HepG2 (cell line): Measurements from ENCODE around the gene DNAJB12. TPM values are rescaled to one million over a fixed set of nuclear protein-coding genes. Genes with fewer than 3 reads are reported as not detected.

Source experiments
- ATAC-seq: fragments of 200-7000 bp; cut with Tn5 transposase; 3 replicates; pipeline ENCODE4 v1.9.1; 2020; ENCODE audit warnings: mild to moderate bottlenecking, moderate library complexity
- BruUV-seq: library from RNA; stranded (reverse); fragments of 400-500 nt; replicated peaks from 2 replicates; lab custom pipeline; 2021; lab: Mats Ljungman, UMichigan
- CTCF ChIA-PET: fragments of 300-600 bp; formaldehyde crosslinking; extraction: SDS; loops from one replicate; lab custom pipeline; 2021; ENCODE audit warnings: low total read pairs, inconsistent platforms, low intra/inter-chr PET ratio; lab: Yijun Ruan, JAX
- POLR2A ChIA-PET: fragments of 350-600 bp; sonication (Branson Sonifier 250); formaldehyde crosslinking; loops from one replicate; lab custom pipeline; 2020; ENCODE audit warnings: antibody characterized with exemption, inconsistent platforms; lab: Yijun Ruan, JAX
- DNase-seq: peaks from one replicate; pipeline ENCODE4 v3.0.0-alpha.2; 2015; ENCODE audit warnings: low spot score
- FAIRE-seq: peaks from 3 replicates; lab custom pipeline; 2011; peaks lifted over from hg19 to GRCh38; lab: Jason Lieb, UNC
- H2AFZ ChIP-seq: one replicate; pipeline ENCODE4 v1.6.1; 2011; ENCODE audit warnings: low read length, inconsistent platforms
- H3K27ac ChIP-seq: fragments of 300-600 bp; 3 replicates; pipeline ENCODE4 v1.8.0; 2011; ENCODE audit warnings: mixed run types, mild to moderate bottlenecking, mixed read lengths, low read length, inconsistent platforms; ENCODE audit not compliant: insufficient read depth; ENCODE audit errors: extremely low read length
- H3K27me3 ChIP-seq, 2 experiments: fragments of 200-600 bp in 1 of 2; 2 replicates in 1 of 2; 3 replicates in 1 of 2; pipeline versions ENCODE4 v1.6.0 to v1.8.0; 2011; ENCODE audit warnings: low read length in 2 of 2, mild to moderate bottlenecking in 2 of 2, moderate library complexity in 2 of 2, inconsistent platforms in 1 of 2; ENCODE audit not compliant: insufficient read depth in 2 of 2, control insufficient read depth in 1 of 2
- H3K36me3 ChIP-seq, 2 experiments: fragments of 200-600 bp in 1 of 2; replicated peaks in 1 of 2; 2 replicates in 1 of 2; 3 replicates in 1 of 2; pipeline versions ENCODE4 v1.5.1 to v1.8.0; 2011; ENCODE audit warnings: low read length in 2 of 2, inconsistent platforms in 1 of 2; ENCODE audit not compliant: insufficient read depth in 2 of 2, control insufficient read depth in 1 of 2
- H3K4me1 ChIP-seq: 2 replicates; pipeline ENCODE4 v1.5.1; 2012; ENCODE audit warnings: low read length, inconsistent platforms; ENCODE audit not compliant: insufficient read depth
- H3K4me2 ChIP-seq: 2 replicates; pipeline ENCODE4 v1.6.0; 2011; ENCODE audit warnings: low read depth, low read length, inconsistent platforms
- H3K4me3 ChIP-seq, 3 experiments: fragments of 200-600 bp in 1 of 3; sonication (generic), shearing (Covaris generic) in 1 of 3; replicated peaks in 1 of 3; 2 replicates each; pipeline ENCODE4 v1.5.1; 2011 to 2016; ENCODE audit warnings: low read length in 3 of 3, inconsistent platforms in 2 of 3, low read depth in 2 of 3, mild to moderate bottlenecking in 2 of 3, control low read depth in 1 of 3, mixed read lengths in 1 of 3; ENCODE audit not compliant: insufficient read depth in 1 of 3
- H3K79me2 ChIP-seq: one replicate; pipeline ENCODE4 v1.6.1; 2011; ENCODE audit warnings: low read length, inconsistent platforms; ENCODE audit not compliant: insufficient read depth
- H3K9ac ChIP-seq: 2 replicates; pipeline ENCODE4 v1.6.0; 2011; ENCODE audit warnings: mild to moderate bottlenecking, low read depth, low read length, inconsistent platforms; ENCODE audit not compliant: insufficient read depth
- H3K9me3 ChIP-seq: 2 replicates; pipeline ENCODE4 v1.5.1; 2012; ENCODE audit warnings: mild to moderate bottlenecking, low read length
- H4K20me1 ChIP-seq: 2 replicates; pipeline ENCODE4 v1.6.0; 2011; ENCODE audit warnings: inconsistent platforms, mild to moderate bottlenecking, low read length, moderate library complexity; ENCODE audit not compliant: insufficient read depth
- AKAP8 ChIP-seq: sonication (generic); formaldehyde crosslinking; IDR thresholded peaks from 2 replicates; pipeline ENCODE4 v1.5.1; 2020; ENCODE audit warnings: mild to moderate bottlenecking, missing genetic modification reagents
- BHLHE40 ChIP-seq: IDR thresholded peaks from 2 replicates; pipeline ENCODE4 v1.6.1; 2011; ENCODE audit warnings: low read length, improper control_type of control experiment
- FOSL2 ChIP-seq: sonication (generic); formaldehyde crosslinking; IDR thresholded peaks from 2 replicates; pipeline ENCODE4 v1.4.0; 2020; ENCODE audit warnings: missing genetic modification reagents
- FOXC1 ChIP-seq: sonication (generic); formaldehyde crosslinking; IDR thresholded peaks from 2 replicates; pipeline ENCODE4 v1.8.0; 2022; ENCODE audit warnings: mild to moderate bottlenecking, missing genetic modification reagents, borderline replicate concordance
- NFATC3 ChIP-seq: sonication (generic); formaldehyde crosslinking; IDR thresholded peaks from 2 replicates; pipeline ENCODE4 v1.5.1; 2020; ENCODE audit warnings: mild to moderate bottlenecking, missing genetic modification reagents
- RARA ChIP-seq: IDR thresholded peaks from 2 replicates; pipeline ENCODE4 v1.6.1; 2016; ENCODE audit warnings: missing genetic modification reagents, missing compliant biosample characterization
- ZIK1 ChIP-seq: sonication (generic); formaldehyde crosslinking; IDR thresholded peaks from 2 replicates; pipeline ENCODE4 v1.5.0; 2020; ENCODE audit warnings: mild to moderate bottlenecking, low read depth, missing genetic modification reagents, borderline replicate concordance
- ZNF326 ChIP-seq: sonication (generic); formaldehyde crosslinking; IDR thresholded peaks from 2 replicates; pipeline ENCODE4 v1.4.0; 2020; ENCODE audit warnings: missing genetic modification reagents, borderline replicate concordance
- ZNF614 ChIP-seq: IDR thresholded peaks from 2 replicates; pipeline ENCODE4 v1.6.1; 2018; ENCODE audit warnings: missing biosample characterization, missing genetic modification reagents, inconsistent platforms, borderline replicate concordance
- WGBS: methylation state at CpG from one replicate; pipeline ENCODE4 v1.1.6; 2017; ENCODE audit warnings: low lambda C conversion rate; 5-methylcytosine and 5-hydroxymethylcytosine counted together
- in situ Hi-C: cut with HindIII; loops from 2 replicates; pipeline ENCODE4 v1.10.0; 2017; ENCODE audit warnings: low pct_unique_long_range_greater_than_20kb; ENCODE audit not compliant: extremely low pct_ligation_motif_present
- intact Hi-C: fragments of 100-400 bp; cut with micrococcal nuclease; formaldehyde crosslinking; loops from one replicate; pipeline ENCODE4 v1.10.0; 2022; ENCODE audit not compliant: unreplicated experiment
- polyA plus RNA-seq, 8 experiments: library from polyadenylated mRNA; depleted of rRNA in 3 of 8; stranded (reverse) in 7 of 8; unstranded in 1 of 8; fragments of >200 nt; fragmentation: Illumina TruSeq in 4 of 8; extraction: Trizol in 4 of 8; gene quantifications; 2 replicates each; pipeline versions ENCODE4 v1.2.1 to v1.2.3, GENCODE V29; 2011 to 2016; ENCODE audit warnings: low read depth in 4 of 8, missing spikeins in 1 of 8, mixed read lengths in 1 of 8; ENCODE audit not compliant: insufficient read depth in 1 of 8
- total RNA-seq, 5 experiments: library from RNA; depleted of rRNA; stranded (reverse); fragments of >200 nt; fragmentation: Illumina TruSeq; extraction: Trizol; gene quantifications; 2 replicates each; pipeline ENCODE4 v1.2.3, GENCODE V29; 2016; ENCODE audit warnings: low read depth in 1 of 5
- TF ChIP-seq, protein P1 (sequence below): sonication (generic); formaldehyde crosslinking; IDR thresholded peaks from 2 replicates; pipeline ENCODE4 v1.9.0; 2021; ENCODE audit warnings: missing genetic modification reagents, mild to moderate bottlenecking, borderline replicate concordance
- TF ChIP-seq, protein P2 (sequence below): IDR thresholded peaks from 2 replicates; pipeline ENCODE4 v1.6.1; 2016
- TF ChIP-seq, protein P3 (sequence below): fragments of 450-650 bp; IDR thresholded peaks from 2 replicates; pipeline ENCODE4 v1.6.1; 2017; ENCODE audit warnings: mild to moderate bottlenecking
- TF ChIP-seq, protein P4 (sequence below), 2 experiments: sonication (generic) in 1 of 2; formaldehyde crosslinking in 1 of 2; IDR thresholded peaks; 2 replicates each; pipeline versions ENCODE4 v1.6.1 to v1.9.0; 2014 to 2022; ENCODE audit warnings: antibody characterized with exemption in 1 of 2, borderline replicate concordance in 1 of 2, inconsistent platforms in 1 of 2, low read depth in 1 of 2, missing genetic modification reagents in 1 of 2
- TF ChIP-seq, protein P5 (sequence below): IDR thresholded peaks from 2 replicates; pipeline ENCODE4 v1.6.1; 2016; ENCODE audit warnings: missing genetic modification reagents, missing compliant biosample characterization

The DNAJB12 gene
- total and polyA plus RNA-seq, 2 of the 13 experiments (the other 11 are each of a cell fraction or from before 2014, with no cell fraction given): 10.8 to 18.2 TPM

DNA sequence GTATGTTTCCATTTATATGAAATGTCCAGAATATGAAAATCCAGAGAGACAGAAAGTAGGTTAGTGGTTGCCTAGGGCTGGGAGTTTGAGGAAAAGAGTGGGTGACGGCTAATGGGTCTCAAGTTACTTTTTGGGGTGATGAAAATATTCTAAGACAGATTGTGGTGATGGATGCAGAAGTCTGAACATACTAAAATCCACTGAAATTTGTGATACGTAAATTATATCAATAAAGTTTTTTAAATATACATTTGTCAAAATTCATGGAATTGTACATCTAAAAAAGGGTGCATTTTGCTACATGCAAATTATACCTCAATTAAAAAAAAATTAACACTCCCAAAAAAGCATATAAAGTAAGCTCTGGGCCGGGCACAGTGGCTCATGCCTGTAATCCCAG, 71.6 kb downstream of the DNAJB12 start:
- no peaks in the 10 kb centered on the region for H3K36me3 ChIP-seq
- H4K20me1 ChIP-seq: no peaks in the 10 kb centered on the region
- BruUV-seq: no TSS peak
- H3K27ac ChIP-seq: no peak overlapping the region
- ATAC-seq: no peak
- no peak overlapping the region for H3K4me2 ChIP-seq
- ChIA-PET POLR2A (interaction anchor here (1.6 kb wide), 1 partner anchor 38 kb away, joined by 4 read pairs; no protein-coding TSS in a partner anchor), CTCF (no interaction called here)
- WGBS: 64% methylated on average over 3 of the region's 3 CpGs
- FAIRE-seq: no peak
- no peak overlapping the region for H3K4me3 ChIP-seq
- no peak for DNase-seq
- in situ Hi-C loops: no loop called here
- no peak overlapping the region for H3K9ac ChIP-seq
- intact Hi-C loops: no loop called here
- H3K9me3 ChIP-seq: no peaks in the 10 kb centered on the region
- H2AFZ ChIP-seq: no peak overlapping the region
- no peaks in the 10 kb centered on the region for H3K79me2 ChIP-seq
- 0 out of 5 replicates have a peak, but pooled peaks cover 0 to 1% of the 10 kb centered on the region in 2 experiments for H3K27me3 ChIP-seq
- peaks cover 30% of the 10 kb centered on the region for H3K4me1 ChIP-seq
- TF ChIP-seq, protein P1, sequence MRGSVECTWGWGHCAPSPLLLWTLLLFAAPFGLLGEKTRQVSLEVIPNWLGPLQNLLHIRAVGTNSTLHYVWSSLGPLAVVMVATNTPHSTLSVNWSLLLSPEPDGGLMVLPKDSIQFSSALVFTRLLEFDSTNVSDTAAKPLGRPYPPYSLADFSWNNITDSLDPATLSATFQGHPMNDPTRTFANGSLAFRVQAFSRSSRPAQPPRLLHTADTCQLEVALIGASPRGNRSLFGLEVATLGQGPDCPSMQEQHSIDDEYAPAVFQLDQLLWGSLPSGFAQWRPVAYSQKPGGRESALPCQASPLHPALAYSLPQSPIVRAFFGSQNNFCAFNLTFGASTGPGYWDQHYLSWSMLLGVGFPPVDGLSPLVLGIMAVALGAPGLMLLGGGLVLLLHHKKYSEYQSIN (CRISPR knock-in tag): no peak
- no peak for TF ChIP-seq FOXC1 (CRISPR knock-in tag)
- no peak for TF ChIP-seq ZNF614
- TF ChIP-seq BHLHE40: no peak
- TF ChIP-seq, protein P2, sequence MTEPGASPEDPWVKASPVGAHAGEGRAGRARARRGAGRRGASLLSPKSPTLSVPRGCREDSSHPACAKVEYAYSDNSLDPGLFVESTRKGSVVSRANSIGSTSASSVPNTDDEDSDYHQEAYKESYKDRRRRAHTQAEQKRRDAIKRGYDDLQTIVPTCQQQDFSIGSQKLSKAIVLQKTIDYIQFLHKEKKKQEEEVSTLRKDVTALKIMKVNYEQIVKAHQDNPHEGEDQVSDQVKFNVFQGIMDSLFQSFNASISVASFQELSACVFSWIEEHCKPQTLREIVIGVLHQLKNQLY: no peak
- TF ChIP-seq, protein P3, sequence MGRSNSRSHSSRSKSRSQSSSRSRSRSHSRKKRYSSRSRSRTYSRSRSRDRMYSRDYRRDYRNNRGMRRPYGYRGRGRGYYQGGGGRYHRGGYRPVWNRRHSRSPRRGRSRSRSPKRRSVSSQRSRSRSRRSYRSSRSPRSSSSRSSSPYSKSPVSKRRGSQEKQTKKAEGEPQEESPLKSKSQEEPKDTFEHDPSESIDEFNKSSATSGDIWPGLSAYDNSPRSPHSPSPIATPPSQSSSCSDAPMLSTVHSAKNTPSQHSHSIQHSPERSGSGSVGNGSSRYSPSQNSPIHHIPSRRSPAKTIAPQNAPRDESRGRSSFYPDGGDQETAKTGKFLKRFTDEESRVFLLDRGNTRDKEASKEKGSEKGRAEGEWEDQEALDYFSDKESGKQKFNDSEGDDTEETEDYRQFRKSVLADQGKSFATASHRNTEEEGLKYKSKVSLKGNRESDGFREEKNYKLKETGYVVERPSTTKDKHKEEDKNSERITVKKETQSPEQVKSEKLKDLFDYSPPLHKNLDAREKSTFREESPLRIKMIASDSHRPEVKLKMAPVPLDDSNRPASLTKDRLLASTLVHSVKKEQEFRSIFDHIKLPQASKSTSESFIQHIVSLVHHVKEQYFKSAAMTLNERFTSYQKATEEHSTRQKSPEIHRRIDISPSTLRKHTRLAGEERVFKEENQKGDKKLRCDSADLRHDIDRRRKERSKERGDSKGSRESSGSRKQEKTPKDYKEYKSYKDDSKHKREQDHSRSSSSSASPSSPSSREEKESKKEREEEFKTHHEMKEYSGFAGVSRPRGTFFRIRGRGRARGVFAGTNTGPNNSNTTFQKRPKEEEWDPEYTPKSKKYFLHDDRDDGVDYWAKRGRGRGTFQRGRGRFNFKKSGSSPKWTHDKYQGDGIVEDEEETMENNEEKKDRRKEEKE: no peak
- TF ChIP-seq, protein P4, sequence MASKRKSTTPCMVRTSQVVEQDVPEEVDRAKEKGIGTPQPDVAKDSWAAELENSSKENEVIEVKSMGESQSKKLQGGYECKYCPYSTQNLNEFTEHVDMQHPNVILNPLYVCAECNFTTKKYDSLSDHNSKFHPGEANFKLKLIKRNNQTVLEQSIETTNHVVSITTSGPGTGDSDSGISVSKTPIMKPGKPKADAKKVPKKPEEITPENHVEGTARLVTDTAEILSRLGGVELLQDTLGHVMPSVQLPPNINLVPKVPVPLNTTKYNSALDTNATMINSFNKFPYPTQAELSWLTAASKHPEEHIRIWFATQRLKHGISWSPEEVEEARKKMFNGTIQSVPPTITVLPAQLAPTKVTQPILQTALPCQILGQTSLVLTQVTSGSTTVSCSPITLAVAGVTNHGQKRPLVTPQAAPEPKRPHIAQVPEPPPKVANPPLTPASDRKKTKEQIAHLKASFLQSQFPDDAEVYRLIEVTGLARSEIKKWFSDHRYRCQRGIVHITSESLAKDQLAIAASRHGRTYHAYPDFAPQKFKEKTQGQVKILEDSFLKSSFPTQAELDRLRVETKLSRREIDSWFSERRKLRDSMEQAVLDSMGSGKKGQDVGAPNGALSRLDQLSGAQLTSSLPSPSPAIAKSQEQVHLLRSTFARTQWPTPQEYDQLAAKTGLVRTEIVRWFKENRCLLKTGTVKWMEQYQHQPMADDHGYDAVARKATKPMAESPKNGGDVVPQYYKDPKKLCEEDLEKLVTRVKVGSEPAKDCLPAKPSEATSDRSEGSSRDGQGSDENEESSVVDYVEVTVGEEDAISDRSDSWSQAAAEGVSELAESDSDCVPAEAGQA (IDR thresholded peaks at IDR 0.05; ENCODE audit: low read depth): no peak
- TF ChIP-seq, protein P4 (CRISPR knock-in tag; IDR thresholded peaks at IDR 0.05; ENCODE audit: borderline replicate concordance): no peak
- TF ChIP-seq FOSL2 (CRISPR knock-in tag): no peak
- TF ChIP-seq, protein P5, sequence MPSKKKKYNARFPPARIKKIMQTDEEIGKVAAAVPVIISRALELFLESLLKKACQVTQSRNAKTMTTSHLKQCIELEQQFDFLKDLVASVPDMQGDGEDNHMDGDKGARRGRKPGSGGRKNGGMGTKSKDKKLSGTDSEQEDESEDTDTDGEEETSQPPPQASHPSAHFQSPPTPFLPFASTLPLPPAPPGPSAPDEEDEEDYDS (CRISPR knock-in tag): no peak
- TF ChIP-seq ZIK1 (CRISPR knock-in tag): no peak
- TF ChIP-seq RARA (CRISPR knock-in tag): no peak
- no peak for TF ChIP-seq NFATC3 (CRISPR knock-in tag)
- no peak for TF ChIP-seq AKAP8 (CRISPR knock-in tag)
- no peak for TF ChIP-seq ZNF326 (CRISPR knock-in tag)
